Hepatocyte (in vitro differentiated cells): ENCODE results near the gene MISP3.

Experiments used
- EZH2 ChIP-seq: fragments of 200-600 bp; sonication (generic); IDR thresholded peaks from 2 replicates; pipeline ENCODE4 v1.6.1; 2016; ENCODE audit warnings: antibody characterized with exemption, mild to moderate bottlenecking, borderline replicate concordance
- EZH2phosphoT487 ChIP-seq: fragments of 200-600 bp; sonication (generic); IDR thresholded peaks from one replicate; pipeline ENCODE4 v1.6.1; 2018; ENCODE audit warnings: antibody characterized with exemption, mild to moderate bottlenecking, low read depth, moderate library complexity; ENCODE audit not compliant: unreplicated experiment, severe bottlenecking
- TF ChIP-seq, protein P1 (sequence below): fragments of 200-600 bp; sonication (generic); IDR thresholded peaks from 2 replicates; pipeline ENCODE4 v1.5.1; 2016; ENCODE audit warnings: antibody characterized with exemption, mild to moderate bottlenecking; ENCODE audit not compliant: poor library complexity

DNA sequence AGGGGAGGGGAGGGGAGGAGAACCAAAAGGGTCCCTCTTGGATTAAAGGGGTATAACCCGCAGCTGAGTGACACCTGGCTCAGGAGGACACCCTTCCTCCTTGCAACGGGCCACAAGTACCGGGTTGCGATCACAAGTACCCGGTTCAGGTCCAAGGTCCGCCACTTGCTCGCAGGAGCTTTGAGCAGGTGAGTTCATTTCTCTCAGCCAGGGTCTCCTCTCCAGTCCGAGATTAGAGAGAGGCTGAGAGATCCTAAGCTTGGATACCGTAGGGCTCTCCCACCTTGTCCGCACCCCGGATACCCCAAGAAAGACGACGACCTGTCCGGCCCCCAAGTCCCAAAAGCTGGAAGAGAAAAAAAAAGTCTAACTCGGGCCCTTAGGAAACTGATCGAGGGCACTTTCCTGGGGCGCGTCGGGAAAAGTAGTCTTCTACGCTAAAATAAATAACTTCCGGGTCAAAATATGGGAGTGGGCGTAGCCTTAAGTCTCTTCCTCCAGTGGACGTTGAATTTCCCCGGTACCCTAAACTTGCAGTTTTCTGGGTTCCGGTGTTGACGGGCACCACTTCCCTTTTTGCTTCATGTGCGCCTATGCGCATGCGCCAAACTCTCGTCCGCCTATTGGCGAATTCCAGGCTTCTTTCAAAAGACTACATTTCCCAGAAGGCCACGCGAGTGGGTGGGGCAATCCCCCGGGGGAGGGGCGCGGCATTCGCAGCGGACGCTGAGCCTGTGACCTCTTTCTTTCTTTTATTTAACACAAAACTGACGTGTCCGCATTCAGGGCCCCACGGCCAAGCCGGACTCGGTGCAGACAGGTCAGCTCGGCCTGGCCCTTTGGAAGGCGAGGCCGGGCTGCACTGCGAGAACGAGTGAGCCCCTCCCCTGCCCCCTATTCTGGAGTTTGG is 8.6 kb downstream of the MISP3 start:
- TF ChIP-seq, protein P1, sequence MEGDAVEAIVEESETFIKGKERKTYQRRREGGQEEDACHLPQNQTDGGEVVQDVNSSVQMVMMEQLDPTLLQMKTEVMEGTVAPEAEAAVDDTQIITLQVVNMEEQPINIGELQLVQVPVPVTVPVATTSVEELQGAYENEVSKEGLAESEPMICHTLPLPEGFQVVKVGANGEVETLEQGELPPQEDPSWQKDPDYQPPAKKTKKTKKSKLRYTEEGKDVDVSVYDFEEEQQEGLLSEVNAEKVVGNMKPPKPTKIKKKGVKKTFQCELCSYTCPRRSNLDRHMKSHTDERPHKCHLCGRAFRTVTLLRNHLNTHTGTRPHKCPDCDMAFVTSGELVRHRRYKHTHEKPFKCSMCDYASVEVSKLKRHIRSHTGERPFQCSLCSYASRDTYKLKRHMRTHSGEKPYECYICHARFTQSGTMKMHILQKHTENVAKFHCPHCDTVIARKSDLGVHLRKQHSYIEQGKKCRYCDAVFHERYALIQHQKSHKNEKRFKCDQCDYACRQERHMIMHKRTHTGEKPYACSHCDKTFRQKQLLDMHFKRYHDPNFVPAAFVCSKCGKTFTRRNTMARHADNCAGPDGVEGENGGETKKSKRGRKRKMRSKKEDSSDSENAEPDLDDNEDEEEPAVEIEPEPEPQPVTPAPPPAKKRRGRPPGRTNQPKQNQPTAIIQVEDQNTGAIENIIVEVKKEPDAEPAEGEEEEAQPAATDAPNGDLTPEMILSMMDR = no peak
- TF ChIP-seq EZH2 (no peak), EZH2phosphoT487 (no peak)
